ENCODE results near the gene ACP5.
"Not testable (repeated sequence)": the region's sequence is repeated elsewhere in the genome, so short reads cannot be mapped to it uniquely, and the experiment has no call there.

ACP5 gene

DNA sequence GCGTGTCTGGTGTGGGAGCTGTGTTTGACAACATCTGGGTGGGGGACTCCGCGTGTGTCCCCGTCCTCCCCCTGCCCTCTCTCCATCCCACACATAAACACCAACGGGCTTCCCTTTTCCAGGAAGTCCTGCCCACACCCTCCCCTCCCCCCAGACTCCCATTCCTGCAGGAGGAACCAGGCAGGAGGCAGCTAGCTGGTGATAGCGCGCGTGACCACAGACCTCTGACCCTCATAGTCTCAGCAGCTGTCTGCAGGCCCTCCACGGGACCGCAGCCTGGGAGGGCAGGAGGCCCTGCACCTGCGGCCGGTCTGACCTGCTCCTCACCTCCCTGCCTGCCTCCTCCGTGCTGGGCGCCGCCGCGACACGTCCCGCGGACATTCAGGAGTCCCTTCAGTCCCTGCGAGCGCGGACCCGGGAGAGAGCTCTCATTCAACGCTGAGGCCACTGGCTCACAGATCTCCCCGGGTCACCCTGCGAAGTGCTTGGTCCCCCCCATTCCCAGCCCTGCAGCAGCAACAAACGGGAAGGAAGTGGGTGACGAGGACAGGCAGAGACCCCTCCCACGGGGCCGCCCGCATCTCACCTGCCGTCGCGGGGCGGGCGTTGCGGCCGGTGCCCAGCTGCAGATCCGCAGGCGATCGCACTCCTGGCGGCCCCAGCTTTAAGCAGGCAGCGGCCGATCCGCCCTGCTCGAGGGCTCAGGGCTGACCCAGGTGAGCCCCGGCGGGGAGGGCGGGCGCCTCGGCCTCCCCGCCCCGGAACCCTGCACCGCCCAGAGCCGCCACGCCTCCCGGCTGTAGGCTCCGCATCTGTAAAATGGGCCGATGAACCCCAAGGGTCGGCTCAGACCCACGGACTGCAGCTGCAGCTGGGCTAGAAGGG is 1.1 kb upstream of the ACP5 start:
- DNase-seq: no peak

DNA sequence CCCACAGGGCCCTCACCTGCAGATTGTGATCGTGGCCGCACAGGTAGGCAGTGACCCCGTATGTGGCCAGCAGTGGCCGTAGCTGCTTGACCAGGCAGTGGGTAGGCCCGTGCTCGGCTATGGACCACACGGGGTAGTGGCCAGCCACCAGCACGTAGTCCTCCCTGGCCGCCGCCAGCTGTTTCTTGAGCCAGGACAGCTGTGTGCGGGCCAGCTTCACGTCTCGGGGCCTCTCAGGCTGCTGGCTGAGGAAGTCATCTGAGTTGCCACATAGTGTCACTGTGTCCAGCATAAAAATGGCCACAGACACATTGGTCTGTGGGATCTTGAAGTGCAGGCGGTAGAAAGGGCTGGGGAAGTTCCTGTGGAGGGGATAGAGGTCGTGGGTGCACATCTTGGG is 1.2 kb downstream of the ACP5 start:
- no peak for DNase-seq

DNA sequence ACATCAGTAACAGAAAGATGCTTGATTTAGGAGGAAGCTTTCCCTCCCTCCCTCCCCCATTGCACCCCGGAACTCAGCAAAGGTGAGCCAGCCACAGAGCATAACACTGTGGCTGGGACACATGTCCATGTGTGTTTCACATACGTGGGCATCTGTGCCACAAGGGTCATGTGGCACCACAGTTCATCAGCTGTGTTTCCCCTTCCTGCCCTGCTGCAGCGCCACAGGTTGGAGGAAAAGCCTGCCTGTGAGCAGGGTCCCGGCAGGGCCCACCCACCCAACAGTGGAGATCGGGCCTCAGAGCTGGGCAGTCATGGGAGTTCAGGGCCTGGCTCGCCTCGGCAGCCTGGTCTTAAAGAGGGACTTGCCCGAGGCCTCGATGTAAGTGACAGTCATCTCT is 2.8 kb downstream of the ACP5 start:
- DNase-seq: no peak

DNA sequence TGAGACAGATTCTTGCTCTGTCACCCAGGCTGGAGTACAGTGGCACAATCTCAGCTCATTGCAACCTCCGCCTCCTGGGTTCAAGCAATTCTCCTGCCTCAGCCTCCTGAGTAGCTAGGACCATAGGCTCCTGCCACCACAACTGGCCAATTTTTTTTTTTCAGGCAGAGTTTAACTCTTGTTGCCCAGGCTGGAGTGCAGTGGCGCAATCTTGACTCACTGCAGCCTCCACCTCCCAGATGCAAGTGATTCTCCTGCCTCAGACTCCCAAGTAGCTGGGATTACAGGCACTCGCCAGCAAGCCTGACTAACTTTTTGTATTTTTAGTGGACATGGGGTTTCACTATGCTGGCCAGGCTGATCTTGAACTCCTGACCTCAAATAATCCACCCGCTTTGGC is 3.7 kb downstream of the ACP5 start:
- DNase-seq: not testable (repeated sequence)

DNA sequence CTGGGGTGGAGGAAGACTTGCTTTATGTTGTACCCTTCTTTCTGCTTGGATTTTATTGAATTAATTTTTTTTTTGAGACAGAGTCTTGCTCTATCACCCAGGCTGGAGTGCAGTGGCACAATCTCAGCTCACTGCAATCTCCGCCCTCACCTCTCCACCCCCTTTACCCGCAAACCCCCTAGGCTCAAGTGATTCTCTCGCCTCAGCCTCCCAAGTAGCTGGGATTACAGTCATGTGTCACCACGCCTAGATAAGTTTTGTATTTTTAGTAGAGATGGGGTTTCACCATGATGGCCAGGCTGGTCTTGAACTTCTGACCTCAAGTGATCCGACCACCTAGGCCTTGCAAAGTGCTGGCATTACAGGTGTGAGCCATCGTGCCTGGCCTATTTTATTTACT is 4.1 kb downstream of the ACP5 start:
- DNase-seq: not testable (repeated sequence)

- no peak for DNase-seq
These were observed 7.4 kb downstream of the ACP5 start for GRCh38 chr19:11570039-11570462.

DNA sequence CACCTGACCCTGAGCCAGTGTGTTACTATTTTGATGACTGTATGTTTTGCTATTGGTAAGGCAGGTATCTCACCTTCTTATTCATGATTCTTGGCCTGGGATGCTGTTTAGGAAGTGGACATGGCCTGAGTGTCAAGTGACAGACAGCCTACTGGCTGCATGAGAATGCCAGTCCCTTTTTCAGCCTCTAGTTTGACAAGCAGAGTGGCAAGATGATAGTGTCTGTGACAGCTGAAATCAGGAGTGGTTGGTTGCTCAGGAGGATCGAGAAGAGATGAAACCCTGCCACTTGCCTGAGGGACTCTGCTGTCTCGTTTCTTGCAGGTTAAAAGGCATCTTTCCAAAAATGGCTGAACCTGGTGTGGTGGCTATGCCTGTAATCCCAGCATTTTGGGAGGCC is 11.3 kb downstream of the ACP5 start:
- no peak for DNase-seq

GRCh38 chr19:11565649-11565980 is 11.8 kb downstream of the ACP5 start:
- not testable (repeated sequence) for DNase-seq

DNA sequence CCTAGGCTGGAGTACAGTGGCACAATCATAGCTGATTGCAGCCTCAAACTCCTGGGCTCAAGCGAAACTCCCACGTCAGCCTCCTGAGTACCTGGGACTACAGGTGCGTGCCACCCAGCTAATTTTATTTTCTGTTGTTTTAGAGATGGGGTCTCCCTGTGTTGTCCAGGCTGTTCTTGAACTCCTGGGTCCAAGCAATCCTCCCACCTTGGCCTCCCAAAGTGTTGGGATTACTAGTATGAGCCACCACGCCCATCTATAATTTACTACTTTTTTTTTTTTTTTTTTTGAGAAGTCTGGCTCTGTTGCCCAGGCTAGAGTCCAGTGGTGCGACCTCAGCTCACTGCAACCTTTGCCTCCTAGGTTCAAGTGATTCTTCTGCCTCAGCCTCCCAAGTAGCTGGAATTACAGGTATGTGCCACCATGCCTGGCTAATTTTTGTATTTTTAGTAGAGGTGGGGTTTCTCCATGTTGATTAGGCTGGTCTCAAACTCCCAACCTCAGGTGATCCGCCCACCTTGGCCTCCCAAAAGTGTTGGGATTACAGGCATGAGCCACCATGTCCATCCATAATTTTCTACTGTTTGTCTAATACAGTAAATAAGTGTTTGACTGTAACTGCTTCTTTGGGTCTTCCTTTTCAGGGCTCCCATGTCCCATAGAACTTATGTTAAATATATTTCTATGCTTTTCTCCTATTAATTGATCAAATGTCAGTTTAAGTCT is 13.2 kb downstream of the ACP5 start:
- not testable (repeated sequence) for DNase-seq

DNA sequence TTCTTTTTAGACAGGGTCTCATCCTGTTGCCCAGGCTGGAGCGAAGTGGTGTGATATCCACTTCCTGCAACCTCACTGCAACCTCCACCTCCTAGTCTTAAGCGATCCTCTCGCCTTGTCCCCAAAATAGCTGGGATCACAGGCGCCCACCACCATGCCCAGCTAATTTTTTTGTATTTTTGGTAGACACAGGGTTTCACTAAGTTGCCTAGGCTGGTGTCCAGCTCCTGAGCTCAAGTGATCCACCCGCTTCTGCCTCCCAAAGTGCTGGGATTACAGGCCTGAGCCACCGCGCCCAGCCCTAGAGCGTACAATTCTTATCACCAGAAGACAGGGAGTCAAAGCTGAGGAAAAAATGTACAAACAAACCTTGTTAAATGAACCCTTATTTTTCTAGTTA is 13.9 kb downstream of the ACP5 start:
- DNase-seq: no peak

DNA sequence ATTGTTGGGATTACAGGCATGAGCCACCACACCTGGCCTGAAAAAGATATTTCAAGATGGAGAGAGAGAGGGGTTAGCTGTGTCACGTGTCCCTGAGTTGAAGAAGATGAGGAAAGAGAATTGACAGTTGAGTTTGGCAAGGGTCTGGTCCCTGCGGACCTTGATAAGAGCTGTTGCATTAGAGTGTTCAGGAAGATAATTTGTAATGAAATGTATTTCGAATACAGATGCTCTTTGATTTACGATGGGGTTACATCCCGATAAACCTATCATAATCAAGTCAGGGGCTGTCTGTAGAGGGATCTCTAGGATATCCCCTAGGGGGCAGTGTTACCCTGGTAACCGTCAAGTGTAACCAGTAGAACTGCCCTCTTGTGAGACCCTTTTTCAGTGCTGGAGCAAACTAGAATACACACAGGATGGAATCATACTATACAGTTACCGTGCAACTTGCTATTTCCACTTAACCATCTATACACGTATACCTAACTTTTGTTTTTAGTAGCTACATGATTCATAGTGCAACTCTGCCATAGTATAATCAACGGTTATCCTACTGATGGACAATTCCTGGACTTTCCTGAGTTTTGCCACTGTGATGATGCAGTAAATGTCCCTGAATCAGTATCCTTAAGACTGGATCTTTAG is 16.9 kb downstream of the ACP5 start:
- peak; percentile 72 for DNase-seq

DNA sequence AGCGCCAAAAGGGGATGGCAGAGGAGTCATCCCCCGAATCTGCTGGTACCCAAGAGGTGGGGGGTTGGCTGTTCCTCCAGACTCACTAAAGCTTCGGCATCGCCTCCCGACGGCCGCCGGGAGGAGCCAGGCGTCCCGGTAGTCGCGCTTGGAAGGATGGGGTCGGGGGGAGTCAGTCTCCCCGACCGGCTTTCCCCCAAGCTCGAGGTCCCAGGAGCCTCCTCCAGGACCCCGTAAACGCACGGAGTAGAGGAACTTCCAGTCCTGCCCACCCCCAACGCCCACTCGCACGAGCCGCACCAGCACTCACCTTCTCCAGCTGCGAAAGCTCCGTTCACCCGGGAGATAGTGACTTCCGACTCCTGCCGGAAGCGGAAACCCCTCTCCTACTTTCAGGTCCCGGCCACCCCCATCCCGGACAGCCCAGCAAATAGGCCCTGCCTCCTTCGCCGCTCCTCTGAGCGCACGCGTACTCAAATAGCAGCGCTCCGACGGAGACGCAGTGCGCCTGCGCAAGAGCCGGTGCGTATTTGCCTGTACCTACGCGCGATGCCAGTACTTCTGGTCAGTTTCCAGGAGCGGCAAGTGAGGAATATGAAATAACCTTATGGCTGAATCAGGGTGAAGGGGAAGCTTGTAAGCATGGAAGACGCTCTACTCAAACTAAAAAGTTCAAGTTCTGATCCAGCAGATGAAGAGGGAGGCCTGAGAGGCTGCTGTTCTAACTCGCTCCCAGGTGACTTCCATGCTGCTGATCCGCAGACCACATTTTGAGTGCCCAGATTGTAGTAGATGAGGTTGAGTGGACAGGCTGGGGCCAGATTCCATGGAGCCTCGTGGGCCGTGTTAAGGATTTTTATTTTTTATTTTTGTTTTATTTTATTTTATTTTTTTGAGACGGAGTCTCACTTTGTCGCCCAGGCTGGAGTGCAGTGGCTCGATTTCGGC is 18.3 kb downstream of the ACP5 start, which contains the start of gene ELOF1:
Gene ELOF1, minus strand, starts transcription at position 350 of the 948 bp plus-strand sequence. CDS start 4,883 bp downstream, outside the sequence.
- peak; percentile 94 for DNase-seq

GRCh38 chr19:11556634-11557420 is 20.6 kb downstream of the ACP5 start:
- DNase-seq: no peak

GRCh38 chr19:11555246-11555645 is 22.2 kb downstream of the ACP5 start:
- no peak for DNase-seq

DNA sequence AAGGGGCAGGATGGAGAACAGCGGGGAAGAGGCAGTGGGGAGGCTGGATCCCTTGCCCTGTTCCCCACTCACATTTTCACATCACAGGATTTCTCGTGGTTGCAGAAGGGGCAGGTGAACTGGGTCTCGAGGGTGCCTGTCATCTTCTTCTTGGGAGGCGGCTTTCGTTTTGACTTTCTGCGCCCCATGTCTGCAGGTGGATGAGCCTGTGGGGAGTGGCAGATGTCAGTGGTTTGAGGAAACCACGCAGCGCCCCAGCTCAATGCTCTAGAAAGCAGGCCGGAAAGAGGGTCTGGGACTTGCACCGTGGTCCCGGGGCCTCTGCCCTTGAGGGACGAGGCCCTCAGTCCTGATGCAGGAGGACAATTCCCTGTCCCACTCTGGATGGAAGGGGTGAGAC is 23.3 kb downstream of the ACP5 start:
- DNase-seq: no peak

GRCh38 chr19:11552666-11553372 is 24.6 kb downstream of the ACP5 start:
- no peak for DNase-seq

DNA sequence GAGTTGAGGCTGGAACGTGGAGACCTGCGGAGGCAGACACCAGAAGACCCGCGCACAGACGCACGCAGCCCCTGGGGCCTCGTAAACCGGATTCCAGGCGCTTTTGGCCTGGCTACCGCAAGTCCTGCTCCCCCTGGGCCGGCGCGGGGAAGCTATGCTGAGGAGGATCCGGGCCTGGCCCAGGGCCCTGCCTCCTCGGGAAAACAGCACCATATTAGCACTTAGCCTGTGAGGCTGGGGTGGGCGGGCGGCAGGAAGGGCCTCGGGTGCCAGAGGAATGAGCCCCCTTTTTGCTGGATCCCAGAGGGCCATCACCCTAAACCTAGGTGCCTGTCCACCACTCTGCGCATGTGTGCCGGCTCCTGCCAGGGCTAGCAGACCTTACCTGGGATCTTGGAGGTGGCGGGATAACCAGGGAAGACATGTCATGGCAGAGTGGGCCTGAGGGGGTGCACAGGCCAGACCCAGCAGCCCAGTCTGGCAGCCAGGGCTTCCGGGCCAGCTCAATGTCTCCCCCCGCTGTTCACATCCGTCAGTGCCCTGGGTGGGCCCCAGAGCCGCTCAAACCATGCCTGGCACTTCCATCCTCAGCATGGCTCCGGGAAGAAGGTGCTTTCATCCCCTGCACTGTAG is 25.7 kb downstream of the ACP5 start:
- no peak for DNase-seq

DNA sequence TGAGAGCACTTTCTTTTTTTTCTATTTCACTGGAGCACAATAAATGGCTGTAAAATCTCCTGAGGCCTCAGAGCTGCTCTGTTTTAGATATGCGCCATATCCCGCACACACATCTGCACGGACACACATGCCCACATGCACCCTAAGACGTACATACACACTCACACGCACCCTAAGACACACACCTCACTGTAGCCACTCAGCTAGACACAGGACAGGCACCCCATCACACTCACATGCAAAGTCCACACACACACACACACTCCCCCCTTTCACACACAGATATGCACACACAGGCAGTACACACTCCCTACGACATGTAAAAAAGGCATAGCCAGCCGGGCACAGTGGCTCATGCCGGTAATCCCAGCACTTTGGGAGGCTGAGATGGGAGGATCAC is 27.2 kb downstream of the ACP5 start:
- DNase-seq: no peak

DNA sequence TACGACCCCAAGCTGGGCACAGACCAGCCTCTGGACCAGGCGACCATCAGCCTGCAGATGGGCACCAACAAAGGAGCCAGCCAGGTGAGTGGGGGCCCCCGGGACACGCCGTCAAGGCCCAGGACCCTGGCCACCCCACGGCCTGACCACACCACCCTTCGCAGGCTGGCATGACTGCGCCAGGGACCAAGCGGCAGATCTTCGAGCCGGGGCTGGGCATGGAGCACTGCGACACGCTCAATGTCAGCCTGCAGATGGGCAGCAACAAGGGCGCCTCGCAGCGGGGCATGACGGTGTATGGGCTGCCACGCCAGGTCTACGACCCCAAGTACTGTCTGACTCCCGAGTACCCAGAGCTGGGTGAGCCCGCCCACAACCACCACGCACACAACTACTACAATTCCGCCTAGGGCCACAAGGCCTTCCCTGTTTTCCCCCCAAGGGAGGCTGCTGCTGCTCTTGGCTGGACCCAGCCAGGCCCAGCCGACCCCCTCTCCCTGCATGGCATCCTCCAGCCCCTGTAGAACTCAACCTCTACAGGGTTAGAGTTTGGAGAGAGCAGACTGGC is 28.0 kb downstream of the ACP5 start:
- no peak for DNase-seq

All from NCI-H524 treated with DMSO at 0.1 percent for 48 hours (cell line).